GM18907 (cell line): Measurements from ENCODE around the gene PARD6A.

Source experiments
- ATAC-seq: cut with Tn5 transposase; IDR thresholded peaks from one replicate; pipeline ENCODE4 v1.9.1; 2021; ENCODE audit warnings: mild to moderate bottlenecking, moderate library complexity; ENCODE audit not compliant: unreplicated experiment

PARD6A gene

DNA sequence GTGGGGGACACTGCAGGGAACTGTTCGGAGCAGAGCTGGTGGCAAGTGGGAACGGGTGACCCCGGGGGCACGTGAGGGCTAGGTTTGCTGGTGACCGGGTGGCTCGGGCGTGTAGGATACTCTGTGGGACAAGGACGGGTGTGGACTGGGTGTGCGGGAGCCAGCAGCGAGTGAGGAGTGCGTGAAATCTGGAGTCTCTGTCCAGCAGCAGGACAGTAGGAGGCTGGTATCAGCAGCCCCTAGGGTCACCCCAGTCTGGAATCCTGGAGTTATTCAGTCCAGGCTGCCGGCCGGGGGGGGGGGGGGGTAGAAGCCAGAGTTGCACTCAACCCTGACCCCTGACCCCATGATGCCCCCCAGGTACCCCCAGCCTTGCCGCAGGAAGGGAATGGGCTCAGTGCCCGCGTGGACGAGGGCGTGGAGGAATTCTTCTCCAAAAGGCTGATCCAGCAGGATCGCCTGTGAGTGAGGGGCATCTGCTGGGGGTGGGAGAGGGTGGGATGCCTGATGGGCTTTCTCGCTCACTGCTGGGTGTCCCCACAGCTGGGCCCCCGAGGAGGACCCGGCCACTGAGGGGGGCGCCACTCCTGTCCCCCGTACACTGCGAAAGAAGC, 6.9 kb upstream of the PARD6A start:
- no peak for ATAC-seq

- no peak for ATAC-seq
These were observed 6.3 kb upstream of the PARD6A start for GRCh38 chr16:67654403-67654911.

DNA sequence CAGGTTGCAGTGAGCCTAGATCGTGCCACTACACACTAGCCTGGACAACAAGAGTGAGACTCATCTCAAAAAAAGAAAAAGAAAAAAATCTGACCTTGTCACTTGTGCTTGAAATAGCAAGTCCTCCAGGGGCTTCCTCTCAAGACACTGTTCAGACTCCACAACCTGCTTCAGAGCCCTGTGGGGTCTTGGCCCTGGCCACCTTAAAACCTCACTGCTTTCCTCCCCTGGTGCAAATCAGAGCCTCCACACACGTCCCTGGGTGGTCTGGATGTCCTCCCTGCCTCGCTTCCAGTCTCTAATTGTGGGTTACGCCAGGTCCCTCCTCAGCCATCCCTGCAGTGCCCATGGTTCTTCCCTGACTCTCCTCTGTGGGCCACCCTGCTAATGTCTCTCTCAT, 5.4 kb upstream of the PARD6A start:
- ATAC-seq: no peak

DNA sequence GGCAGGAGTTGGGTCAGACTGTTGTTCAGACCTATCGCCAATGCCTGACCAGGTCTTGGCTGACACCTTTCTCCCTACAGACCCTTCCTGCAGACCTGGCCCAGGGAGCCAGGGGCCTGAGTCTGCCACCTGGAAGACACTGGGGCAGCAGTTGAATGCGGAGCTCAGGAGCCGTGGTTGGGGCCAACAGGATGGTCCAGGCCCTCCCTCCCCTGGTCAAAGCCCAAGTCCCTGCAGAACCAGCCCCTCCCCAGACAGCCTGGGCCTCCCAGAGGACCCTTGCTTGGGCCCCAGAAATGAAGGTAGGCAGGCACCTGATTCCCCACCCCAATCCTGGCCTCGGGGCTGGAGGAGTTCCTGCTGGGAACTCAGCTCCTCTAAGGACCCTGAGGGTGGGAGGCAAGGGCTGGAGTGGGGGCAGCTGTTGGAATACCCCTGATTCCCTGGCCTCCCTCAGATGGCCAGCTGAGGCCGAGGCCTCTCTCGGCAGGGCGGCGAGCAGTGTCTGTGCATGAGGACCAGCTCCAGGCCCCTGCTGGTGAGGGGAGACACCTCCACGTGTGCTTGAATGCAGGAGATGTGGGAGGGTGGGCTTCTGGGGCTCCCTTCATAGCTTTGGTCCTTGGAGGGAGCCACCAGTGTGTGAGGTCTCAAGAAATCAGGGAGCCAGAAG, 4.3 kb upstream of the PARD6A start:
- no peak for ATAC-seq

- no peak for ATAC-seq
These were observed 3.6 kb upstream of the PARD6A start for GRCh38 chr16:67657017-67657608.

DNA sequence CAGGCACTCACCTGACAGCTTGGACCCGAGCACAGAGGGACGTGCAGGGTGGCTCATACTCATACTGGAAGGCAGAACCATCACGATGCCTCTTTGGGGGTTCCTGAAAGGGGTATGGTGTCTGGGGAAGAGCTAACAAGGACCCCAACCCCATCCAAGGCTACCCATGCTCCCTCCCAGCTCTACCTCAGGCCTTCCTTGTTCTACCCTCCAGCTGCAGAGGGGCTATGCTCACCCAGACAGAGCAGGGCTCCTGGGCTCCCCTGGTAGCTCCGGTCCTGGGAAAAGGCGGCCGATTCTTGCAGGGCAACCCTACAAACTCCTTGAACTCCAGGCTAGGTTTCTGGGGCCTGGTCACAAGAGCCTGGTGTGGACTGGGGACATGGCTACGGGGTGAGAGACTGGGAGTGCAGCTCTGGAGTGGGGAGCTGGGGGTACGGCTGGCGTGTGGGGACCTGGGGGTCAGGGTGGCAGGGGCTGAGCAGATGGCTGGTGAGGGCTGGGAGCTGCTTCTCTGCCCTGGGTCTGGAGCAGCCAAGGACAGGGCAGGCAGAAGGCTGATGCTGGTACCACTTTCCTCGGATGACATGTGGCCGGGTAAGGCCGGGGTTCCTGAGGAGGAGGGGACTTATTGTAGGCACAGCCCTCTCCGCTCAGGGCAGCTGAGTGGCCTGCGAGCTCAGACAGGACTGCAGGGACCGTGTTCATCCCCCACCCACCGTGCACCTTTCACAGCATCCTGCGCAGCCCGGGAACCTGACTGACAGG, 2.8 kb upstream of the PARD6A start:
- no peak for ATAC-seq

- ATAC-seq: no peak
These were observed 1.7 kb upstream of the PARD6A start for GRCh38 chr16:67658849-67659674.

DNA sequence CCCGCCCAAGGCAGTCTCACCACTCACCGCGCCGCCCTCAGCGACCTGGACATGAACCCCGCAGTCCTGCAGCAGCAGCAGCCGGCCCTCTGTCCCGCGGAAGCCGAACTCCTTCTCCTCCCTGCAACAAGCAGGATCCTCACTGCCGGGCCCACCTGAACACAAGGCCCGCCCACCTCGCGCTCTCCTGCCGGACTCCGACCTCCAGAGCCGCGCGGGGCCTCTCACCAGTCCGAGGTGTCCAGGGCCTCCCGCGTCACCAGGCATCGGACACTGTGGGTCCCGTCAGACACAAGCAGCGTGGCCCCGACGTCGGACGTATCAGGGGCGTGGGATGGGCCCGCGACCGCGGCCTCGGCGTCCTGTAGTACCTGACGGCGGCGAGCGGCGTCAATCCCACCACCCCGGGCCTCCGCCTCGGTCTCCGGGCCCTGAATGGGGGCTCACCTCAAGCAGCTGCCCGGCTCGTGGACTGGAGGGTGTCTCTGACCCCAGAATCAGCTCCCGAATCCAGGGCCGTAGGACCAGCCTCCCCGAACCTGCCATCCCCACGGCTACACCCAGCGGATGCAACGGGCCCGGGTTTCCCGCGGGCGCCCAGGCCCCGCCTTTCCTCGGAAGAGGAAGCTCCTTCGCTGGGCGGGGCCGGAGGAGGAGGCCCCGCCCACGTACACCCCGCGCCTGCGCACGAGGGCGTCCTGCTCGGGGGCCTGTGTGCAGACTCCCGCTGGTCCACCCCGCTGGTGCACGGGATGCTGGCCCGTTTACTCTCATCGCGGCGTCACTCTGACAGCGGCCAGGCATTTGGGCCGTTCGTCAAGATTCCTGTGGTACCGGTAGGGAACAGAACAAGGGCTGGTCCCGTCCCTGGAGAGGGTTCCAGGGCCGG, 841 bp upstream of the PARD6A start, which contains the start of gene ACD:
Gene ACD (minus strand): TSS at position 586 of the 889 bp plus-strand sequence. CDS start 40 bp downstream, at position 546.
- peak; percentile 58 for ATAC-seq

GRCh38 chr16:67661101-67661761, 471 bp downstream of the PARD6A start:
- no peak for ATAC-seq

DNA sequence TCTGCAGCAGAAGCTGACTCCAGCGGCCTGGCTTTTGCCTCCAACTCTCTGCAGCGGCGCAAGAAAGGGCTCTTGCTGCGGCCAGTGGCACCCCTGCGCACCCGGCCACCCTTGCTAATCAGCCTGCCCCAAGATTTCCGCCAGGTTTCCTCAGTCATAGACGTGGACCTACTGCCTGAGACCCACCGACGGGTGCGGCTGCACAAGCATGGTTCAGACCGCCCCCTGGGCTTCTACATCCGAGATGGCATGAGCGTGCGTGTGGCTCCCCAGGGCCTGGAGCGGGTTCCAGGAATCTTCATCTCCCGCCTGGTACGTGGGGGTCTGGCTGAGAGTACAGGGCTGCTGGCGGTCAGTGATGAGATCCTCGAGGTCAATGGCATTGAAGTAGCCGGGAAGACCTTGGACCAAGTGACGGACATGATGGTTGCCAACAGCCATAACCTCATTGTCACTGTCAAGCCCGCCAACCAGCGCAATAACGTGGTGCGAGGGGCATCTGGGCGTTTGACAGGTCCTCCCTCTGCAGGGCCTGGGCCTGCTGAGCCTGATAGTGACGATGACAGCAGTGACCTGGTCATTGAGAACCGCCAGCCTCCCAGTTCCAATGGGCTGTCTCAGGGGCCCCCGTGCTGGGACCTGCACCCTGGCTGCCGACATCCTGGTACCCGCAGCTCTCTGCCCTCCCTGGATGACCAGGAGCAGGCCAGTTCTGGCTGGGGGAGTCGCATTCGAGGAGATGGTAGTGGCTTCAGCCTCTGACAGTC, 1.3 kb downstream of the PARD6A start:
- no peak for ATAC-seq

GRCh38 chr16:67662653-67663010, 1.9 kb downstream of the PARD6A start:
- ATAC-seq: no peak

GRCh38 chr16:67663151-67663876, 2.6 kb downstream of the PARD6A start:
- ATAC-seq: no peak

DNA sequence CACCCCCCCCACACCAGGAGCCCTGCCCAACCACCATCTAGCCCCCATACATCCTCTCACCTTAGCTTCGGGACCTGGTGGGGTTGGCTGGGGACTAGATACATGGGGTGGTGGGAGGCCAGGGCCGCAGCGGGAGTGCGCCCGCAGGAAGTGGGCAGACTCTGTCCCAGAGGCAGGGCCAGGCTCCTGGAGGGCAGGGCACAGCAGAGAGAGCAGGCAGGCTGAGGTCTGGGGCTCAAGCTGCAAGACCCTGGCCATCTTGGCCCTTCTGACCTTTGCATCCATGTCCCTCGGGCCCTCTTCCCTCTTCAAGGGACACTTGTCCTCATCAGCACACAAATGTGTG, 3.1 kb downstream of the PARD6A start:
- ATAC-seq: no peak

- no peak for ATAC-seq
These were observed 3.5 kb downstream of the PARD6A start for GRCh38 chr16:67664258-67664657.

GRCh38 chr16:67664871-67665270, 4.1 kb downstream of the PARD6A start:
- no peak for ATAC-seq

- no peak for ATAC-seq
These were observed 4.8 kb downstream of the PARD6A start for GRCh38 chr16:67665598-67665997.

GRCh38 chr16:67666032-67666551, 5.3 kb downstream of the PARD6A start:
- ATAC-seq: no peak
